Brain microvascular endothelial cell (primary cell): ENCODE measurements around the gene FMOD.

Experiments used
- DNase-seq: peaks from one replicate; pipeline ENCODE4 v3.0.0-alpha.2; 2020
- H3K27ac ChIP-seq: fragments of 250-450 bp; sonication (Bioruptor Pico); 2 replicates; pipeline ENCODE4 v1.5.1; 2020; ENCODE audit warnings: mild to moderate bottlenecking, moderate library complexity
- H3K27me3 ChIP-seq: fragments of 250-450 bp; sonication (Bioruptor Pico); replicated peaks from 2 replicates; pipeline ENCODE4 v1.5.1; 2020; ENCODE audit warnings: mild to moderate bottlenecking
- H3K36me3 ChIP-seq: fragments of 250-450 bp; sonication (Bioruptor Pico); replicated peaks from 2 replicates; pipeline ENCODE4 v1.5.1; 2020; ENCODE audit warnings: mild to moderate bottlenecking
- H3K4me3 ChIP-seq: 2 replicates; pipeline ENCODE4 v1.5.1; 2011; ENCODE audit warnings: low read depth, mild to moderate bottlenecking, control low read depth, low read length, moderate library complexity
- in situ Hi-C: cut with HindIII; loops from 2 replicates; pipeline ENCODE4 v1.10.0; 2017; ENCODE audit warnings: low sequenced_read_pairs, low pct_ligation_motif_present
- TF ChIP-seq, protein P1 (sequence below): IDR thresholded peaks from 2 replicates; pipeline ENCODE4 v1.5.1; 2011; ENCODE audit warnings: low read depth, mild to moderate bottlenecking, moderate library complexity, low read length, control low read depth, inconsistent platforms; ENCODE audit errors: missing control alignments

FMOD gene

DNA sequence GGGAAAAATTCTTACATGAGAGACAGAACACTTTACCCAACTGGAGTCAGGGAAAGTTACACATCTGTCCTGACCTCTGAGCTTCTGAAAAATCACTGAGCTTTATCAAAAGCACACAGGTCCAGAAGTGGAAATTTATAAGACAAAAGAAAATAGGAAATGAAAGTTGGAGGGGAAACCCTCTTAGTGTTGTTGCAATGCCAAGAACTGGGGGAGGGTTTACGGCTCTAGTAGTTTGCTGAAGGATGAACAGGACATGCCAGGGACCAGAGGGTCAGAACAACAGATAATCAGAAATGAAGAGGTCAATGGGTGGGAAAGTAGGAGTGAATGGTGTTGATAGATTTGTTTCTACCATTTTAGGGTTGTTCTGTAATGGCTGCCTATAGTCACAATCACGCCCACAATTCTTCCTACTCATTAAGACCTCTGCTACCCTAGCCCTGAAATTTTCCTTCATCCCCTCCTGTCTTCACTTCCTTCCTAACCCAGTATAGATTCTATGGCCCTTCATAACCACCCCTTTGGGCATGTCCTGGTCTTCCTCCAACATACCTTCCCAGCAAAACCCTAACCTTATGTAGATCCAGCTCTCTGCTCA is 30.3 kb upstream of the FMOD start:
- TF ChIP-seq, protein P1, sequence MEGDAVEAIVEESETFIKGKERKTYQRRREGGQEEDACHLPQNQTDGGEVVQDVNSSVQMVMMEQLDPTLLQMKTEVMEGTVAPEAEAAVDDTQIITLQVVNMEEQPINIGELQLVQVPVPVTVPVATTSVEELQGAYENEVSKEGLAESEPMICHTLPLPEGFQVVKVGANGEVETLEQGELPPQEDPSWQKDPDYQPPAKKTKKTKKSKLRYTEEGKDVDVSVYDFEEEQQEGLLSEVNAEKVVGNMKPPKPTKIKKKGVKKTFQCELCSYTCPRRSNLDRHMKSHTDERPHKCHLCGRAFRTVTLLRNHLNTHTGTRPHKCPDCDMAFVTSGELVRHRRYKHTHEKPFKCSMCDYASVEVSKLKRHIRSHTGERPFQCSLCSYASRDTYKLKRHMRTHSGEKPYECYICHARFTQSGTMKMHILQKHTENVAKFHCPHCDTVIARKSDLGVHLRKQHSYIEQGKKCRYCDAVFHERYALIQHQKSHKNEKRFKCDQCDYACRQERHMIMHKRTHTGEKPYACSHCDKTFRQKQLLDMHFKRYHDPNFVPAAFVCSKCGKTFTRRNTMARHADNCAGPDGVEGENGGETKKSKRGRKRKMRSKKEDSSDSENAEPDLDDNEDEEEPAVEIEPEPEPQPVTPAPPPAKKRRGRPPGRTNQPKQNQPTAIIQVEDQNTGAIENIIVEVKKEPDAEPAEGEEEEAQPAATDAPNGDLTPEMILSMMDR = no peak
- in situ Hi-C loops = no loop called here
- peaks cover 2% of the 10 kb centered on the region for H3K27me3 ChIP-seq
- H3K4me3 ChIP-seq = no peak overlapping the region
- no peaks in the 10 kb centered on the region for H3K36me3 ChIP-seq
- no peak overlapping the region for H3K27ac ChIP-seq
- DNase-seq = no peak

DNA sequence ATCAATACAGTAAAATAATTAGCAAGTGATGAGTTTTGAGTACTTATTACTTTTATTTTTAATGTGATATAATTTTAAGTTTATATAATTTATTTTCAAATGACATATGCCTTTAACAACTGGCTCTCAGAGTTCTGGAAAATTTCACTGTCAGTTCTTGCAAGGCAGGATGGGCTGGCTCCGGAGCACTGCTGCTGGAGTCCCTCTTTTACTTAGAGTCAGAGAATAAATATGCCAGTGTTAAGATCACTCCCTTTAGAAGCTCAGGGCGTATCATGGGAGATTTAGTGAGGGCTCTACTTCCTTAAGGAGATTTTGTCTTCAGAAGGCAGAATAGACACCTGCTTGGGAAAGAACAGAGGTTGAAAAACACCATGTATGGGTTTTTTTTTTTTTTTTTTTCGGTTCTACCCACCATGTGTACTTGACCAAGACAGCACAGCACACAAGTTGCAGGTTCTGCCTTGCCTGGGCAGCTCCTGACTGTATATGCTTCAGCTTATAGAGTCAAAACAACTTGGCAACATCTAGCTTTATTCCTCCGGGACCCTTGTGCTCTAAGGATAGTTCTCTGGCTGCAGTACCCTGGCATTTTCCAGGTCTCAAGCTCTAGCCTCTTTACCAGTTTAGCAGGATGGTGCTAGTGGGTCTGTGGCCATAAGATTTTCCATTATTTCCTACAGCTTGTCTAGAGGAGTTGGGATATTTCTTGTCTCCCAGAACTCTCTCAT is 29.7 kb upstream of the FMOD start:
- Histone ChIP-seq H3K4me3 (no peak overlapping the region), H3K36me3 (no peaks in the 10 kb centered on the region), H3K27ac (no peak overlapping the region), H3K27me3 (peaks cover 2% of the 10 kb centered on the region)
- TF ChIP-seq, protein P1 = no peak
- no peak for DNase-seq
- in situ Hi-C loops = no loop called here

DNA sequence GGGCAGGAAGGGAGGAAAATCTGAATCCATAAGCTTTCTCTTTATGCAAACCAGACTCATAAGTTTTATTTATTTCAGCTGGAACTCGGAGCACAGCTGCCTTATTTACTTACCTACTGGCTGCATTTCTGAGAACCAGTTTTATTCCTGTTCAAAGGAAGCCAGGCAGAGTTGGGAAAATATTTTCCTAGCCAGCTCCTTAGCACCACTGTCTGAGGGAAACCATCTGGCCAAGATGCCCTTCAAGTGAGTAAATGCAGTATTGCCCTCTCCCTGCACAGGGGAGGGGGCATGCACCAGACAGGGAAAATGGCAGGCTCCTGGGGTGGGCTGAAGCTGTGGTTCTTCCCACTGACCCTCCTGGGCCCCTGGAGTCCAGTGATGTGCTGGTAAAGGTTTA is 28.9 kb upstream of the FMOD start:
- H3K36me3 ChIP-seq = no peaks in the 10 kb centered on the region
- H3K27me3 ChIP-seq = peaks cover 3% of the 10 kb centered on the region
- no peak overlapping the region for H3K27ac ChIP-seq
- in situ Hi-C loops = no loop called here
- no peak for DNase-seq
- TF ChIP-seq, protein P1 = no peak
- no peak overlapping the region for H3K4me3 ChIP-seq

DNA sequence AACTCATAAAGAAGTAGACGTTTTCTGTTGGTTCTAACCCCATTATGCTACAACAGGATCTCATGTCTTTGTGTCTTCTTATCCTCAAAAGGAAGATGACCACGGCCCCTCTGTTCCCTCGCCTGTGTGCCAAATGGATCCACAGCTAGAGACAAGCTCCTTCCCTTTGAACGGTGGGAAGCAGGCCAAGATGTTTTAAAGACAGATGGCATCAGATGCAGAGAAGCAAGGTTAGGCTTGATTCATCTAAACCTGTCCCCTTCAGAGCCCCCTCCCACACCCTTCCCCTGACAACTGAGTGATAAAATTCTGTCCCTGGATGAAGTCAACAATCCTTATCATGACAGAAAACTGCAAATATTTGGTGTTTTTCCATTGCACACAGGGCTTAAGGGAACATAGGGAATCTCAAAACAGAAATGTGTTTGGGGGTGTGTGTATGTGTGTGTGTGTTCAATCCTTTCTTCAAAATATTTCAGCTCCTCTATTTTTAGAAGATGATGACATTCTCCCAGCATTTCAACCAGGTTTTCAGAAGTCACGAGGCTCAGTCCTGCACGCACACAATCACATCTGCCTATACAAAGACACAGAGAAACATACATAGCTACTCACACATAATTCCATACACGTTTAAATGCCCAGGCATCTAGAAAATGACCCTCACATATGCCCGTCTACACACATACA is 27.8 kb upstream of the FMOD start:
- Histone ChIP-seq H3K4me3 (no peak overlapping the region), H3K36me3 (no peaks in the 10 kb centered on the region), H3K27me3 (peaks cover 5% of the 10 kb centered on the region), H3K27ac (no peak overlapping the region)
- no peak for DNase-seq
- in situ Hi-C loops = no loop called here
- TF ChIP-seq, protein P1 = no peak

DNA sequence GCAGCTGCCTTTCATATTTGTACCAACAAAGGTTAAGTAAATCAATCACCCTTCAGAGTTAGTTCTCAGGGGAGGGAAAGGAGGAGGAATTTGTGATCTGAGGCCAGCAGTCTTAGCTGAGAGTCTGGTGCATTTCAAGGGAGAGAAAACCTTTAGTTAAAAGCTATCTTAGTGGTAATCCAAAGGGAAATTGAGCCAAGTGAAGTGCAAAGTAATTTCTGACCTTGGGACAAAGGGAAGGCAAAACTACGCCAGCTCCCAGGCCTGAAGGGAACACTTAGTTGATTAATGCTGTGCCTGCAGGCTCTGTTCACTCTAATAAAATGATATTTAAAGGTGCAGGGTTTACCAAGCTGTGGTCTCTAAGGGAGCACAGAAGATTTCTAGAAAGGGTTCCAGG is 23.1 kb upstream of the FMOD start:
- in situ Hi-C loops = no loop called here
- H3K36me3 ChIP-seq = no peaks in the 10 kb centered on the region
- H3K27me3 ChIP-seq = peaks cover 8% of the 10 kb centered on the region
- TF ChIP-seq, protein P1 = no peak
- H3K4me3 ChIP-seq = no peak overlapping the region
- no peak overlapping the region for H3K27ac ChIP-seq
- no peak for DNase-seq
